ENCODE data around the gene SLC6A6.

SLC6A6 gene

DNA sequence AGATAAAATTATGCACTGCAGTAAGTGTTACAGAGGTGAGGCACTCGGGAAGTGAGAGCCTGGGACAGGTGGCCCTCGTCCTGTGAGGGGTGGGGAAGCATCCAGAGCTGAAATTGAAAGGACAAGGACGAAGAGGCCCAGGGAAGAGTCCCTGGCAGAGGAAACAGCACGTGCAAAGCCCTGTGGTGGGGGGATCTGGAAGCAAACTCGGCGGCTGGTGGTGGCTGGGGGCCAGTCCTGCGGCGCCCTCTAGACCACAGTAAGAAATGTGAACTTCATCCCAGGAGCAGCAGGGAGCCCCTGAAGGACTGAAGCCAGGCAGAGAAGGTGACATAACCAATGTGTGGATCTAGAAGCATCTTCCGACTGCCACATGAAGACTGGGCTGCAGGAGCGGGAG is 94.9 kb downstream of the SLC6A6 start:
- no peak overlapping the region for H2AFZ ChIP-seq (ENCODE audit: low read depth, low read length, severe bottlenecking)
- no peak overlapping the region for H3K4me3 ChIP-seq (ENCODE audit: insufficient read depth, low read length, poor library complexity, severe bottlenecking)
- H3K9me3 ChIP-seq (ENCODE audit: insufficient read depth, low read length) = no peaks in the 10 kb centered on the region
- H3K9ac ChIP-seq (ENCODE audit: low read length) = no peak overlapping the region
- H3K79me2 ChIP-seq (ENCODE audit: insufficient read depth, low read length) = no peaks in the 10 kb centered on the region
- no peak overlapping the region for H3K4me2 ChIP-seq (ENCODE audit: low read depth, low read length, poor library complexity, severe bottlenecking)
- H3F3A ChIP-seq (ENCODE audit: insufficient read depth) = no peaks in the 10 kb centered on the region
- H3K27me3 ChIP-seq (ENCODE audit: low read length) = no peaks in the 10 kb centered on the region
- no peak overlapping the region for H3K27ac ChIP-seq (ENCODE audit: low read depth, low read length)
- no peak for TF ChIP-seq EZH2phosphoT487 (conservative IDR thresholded peaks at IDR 0.05; ENCODE audit: low read length)
- no peak for TF ChIP-seq CTCF (IDR thresholded peaks at IDR 0.05; ENCODE audit: insufficient read depth, low read length, poor library complexity, severe bottlenecking)
- H3K36me3 ChIP-seq (ENCODE audit: low read length) = no peaks in the 10 kb centered on the region
- no peaks in the 10 kb centered on the region for H4K20me1 ChIP-seq (ENCODE audit: low read depth, low read length)
- H3K9me2 ChIP-seq (replicated peaks; ENCODE audit: insufficient read depth, low read length) = no peaks in the 10 kb centered on the region

GRCh38 chr3:14502472-14502871 is 100.1 kb downstream of the SLC6A6 start:
- H4K20me1 ChIP-seq (ENCODE audit: low read depth, low read length) = no peaks in the 10 kb centered on the region
- no peaks in the 10 kb centered on the region for H3F3A ChIP-seq (ENCODE audit: insufficient read depth)
- TF ChIP-seq CTCF (IDR thresholded peaks at IDR 0.05; ENCODE audit: insufficient read depth, low read length, poor library complexity, severe bottlenecking) = no peak
- no peak for TF ChIP-seq EZH2phosphoT487 (conservative IDR thresholded peaks at IDR 0.05; ENCODE audit: low read length)
- H3K4me3 ChIP-seq (ENCODE audit: insufficient read depth, low read length, poor library complexity, severe bottlenecking) = no peak overlapping the region
- no peaks in the 10 kb centered on the region for H3K9me3 ChIP-seq (ENCODE audit: insufficient read depth, low read length)
- H3K79me2 ChIP-seq (ENCODE audit: insufficient read depth, low read length) = no peaks in the 10 kb centered on the region
- no peak overlapping the region for H2AFZ ChIP-seq (ENCODE audit: low read depth, low read length, severe bottlenecking)
- H3K27me3 ChIP-seq (ENCODE audit: low read length) = no peaks in the 10 kb centered on the region
- no peaks in the 10 kb centered on the region for H3K36me3 ChIP-seq (ENCODE audit: low read length)
- H3K9me2 ChIP-seq (replicated peaks; ENCODE audit: insufficient read depth, low read length) = no peaks in the 10 kb centered on the region
- no peak overlapping the region for H3K9ac ChIP-seq (ENCODE audit: low read length)
- H3K27ac ChIP-seq (ENCODE audit: low read depth, low read length) = no peak overlapping the region
- no peak overlapping the region for H3K4me2 ChIP-seq (ENCODE audit: low read depth, low read length, poor library complexity, severe bottlenecking)

DNA sequence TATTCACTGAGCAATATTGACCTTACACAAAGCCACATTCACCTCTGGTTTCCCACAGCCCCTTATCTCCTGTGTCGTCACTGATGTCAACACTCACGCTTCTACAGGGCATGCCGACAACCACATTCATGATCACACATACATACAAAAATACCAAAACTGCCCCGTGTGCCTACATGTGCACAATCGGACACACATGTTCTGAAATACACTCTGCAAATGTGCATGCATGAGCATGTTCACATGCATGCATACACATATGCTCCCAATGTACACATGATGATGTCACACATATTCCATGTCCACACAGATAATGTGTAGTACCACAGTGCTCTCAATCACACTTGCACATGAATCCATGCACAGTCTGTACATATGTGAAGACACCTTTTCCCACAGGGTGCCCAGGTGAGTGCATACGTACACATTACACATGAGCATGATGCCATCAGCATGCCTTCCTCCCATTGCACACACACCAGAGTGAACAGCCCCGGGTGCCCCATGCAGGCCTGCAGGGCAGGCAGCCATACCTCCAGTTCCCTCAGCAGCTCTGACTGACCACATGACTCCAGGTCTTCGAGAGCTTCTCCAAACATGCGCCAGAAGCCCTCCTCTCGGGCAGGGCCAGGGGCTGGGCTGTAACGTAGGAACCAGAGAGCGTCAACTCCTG is 100.8 kb downstream of the SLC6A6 start:
- Histone ChIP-seq H4K20me1 (ENCODE audit: low read depth, low read length) (no peaks in the 10 kb centered on the region), H3F3A (ENCODE audit: insufficient read depth) (no peaks in the 10 kb centered on the region), H3K27me3 (ENCODE audit: low read length) (no peaks in the 10 kb centered on the region), H3K36me3 (ENCODE audit: low read length) (no peaks in the 10 kb centered on the region), H3K9ac (ENCODE audit: low read length) (no peak overlapping the region), H3K9me3 (ENCODE audit: insufficient read depth, low read length) (no peaks in the 10 kb centered on the region), H3K79me2 (ENCODE audit: insufficient read depth, low read length) (no peaks in the 10 kb centered on the region), H3K9me2 (replicated peaks; ENCODE audit: insufficient read depth, low read length) (no peaks in the 10 kb centered on the region), H3K4me3 (ENCODE audit: insufficient read depth, low read length, poor library complexity, severe bottlenecking) (no peak overlapping the region), H3K4me2 (ENCODE audit: low read depth, low read length, poor library complexity, severe bottlenecking) (no peak overlapping the region), H3K27ac (ENCODE audit: low read depth, low read length) (no peak overlapping the region), H2AFZ (ENCODE audit: low read depth, low read length, severe bottlenecking) (no peak overlapping the region)
- no peak for TF ChIP-seq EZH2phosphoT487 (conservative IDR thresholded peaks at IDR 0.05; ENCODE audit: low read length)
- TF ChIP-seq CTCF (IDR thresholded peaks at IDR 0.05; ENCODE audit: insufficient read depth, low read length, poor library complexity, severe bottlenecking) = no peak

Measured in SU-DHL-6 (cell line).